Ovary (tissue), 3 donors: ENCODE data around the gene SRRT.

ENCODE experiments used
- EP300 ChIP-seq: sonication (generic); formaldehyde crosslinking; IDR thresholded peaks from one replicate; pipeline ENCODE4 v1.6.1; 2017; ENCODE audit warnings: antibody characterized with exemption
- POLR2A ChIP-seq: fragments of 450-650 bp; IDR thresholded peaks from one replicate; pipeline ENCODE4 v1.6.1; 2017; ENCODE audit warnings: antibody characterized with exemption, mild to moderate bottlenecking, moderate library complexity
- TF ChIP-seq, protein P1 (sequence below), 3 donors: fragments of 450-650 bp in 2 of 3; fragments of 200-600 bp in 1 of 3; IDR thresholded peaks; one replicate each; pipeline versions ENCODE4 v1.5.1 to v1.8.0; 2016 to 2022; ENCODE audit warnings: antibody characterized with exemption in 3 of 3, mild to moderate bottlenecking in 1 of 3
- donor health status: DM: no; HTN: no; CAD: no.

DNA sequence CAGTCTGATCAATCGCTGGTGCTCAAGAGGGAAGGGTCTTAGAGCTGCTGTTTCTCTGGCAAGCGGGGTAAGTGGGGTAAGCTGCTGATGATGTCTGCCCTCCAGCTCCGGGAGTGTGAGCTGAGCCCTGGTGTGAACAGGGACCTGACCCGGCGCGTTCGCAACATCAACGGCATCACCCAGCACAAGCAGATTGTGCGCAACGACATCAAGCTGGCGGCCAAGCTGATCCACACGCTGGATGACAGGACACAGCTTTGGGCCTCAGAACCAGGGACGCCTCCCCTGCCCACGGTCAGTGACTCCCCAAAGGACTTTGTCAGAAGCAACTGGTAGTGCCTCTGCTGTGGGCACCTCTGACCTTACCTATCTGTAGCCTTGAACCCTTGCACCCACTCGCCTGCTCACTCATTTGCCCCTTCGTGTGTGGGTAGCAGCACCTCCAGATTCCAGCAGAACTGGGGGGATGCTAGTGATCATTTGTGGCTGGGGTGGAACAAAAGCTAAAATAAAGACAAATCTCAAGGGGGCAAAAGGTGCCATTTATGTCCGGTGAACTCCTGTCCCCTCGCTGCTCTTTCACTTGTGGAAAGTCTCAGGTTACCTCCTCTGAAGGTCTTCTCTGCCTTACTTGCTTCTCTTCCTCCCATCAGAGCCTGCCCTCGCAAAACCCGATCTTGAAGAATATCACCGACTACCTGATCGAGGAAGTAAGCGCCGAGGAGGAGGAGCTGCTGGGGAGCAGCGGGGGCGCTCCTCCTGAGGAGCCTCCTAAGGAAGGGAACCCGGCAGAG is 11.4 kb downstream of the SRRT start:
- TF ChIP-seq, protein P1, sequence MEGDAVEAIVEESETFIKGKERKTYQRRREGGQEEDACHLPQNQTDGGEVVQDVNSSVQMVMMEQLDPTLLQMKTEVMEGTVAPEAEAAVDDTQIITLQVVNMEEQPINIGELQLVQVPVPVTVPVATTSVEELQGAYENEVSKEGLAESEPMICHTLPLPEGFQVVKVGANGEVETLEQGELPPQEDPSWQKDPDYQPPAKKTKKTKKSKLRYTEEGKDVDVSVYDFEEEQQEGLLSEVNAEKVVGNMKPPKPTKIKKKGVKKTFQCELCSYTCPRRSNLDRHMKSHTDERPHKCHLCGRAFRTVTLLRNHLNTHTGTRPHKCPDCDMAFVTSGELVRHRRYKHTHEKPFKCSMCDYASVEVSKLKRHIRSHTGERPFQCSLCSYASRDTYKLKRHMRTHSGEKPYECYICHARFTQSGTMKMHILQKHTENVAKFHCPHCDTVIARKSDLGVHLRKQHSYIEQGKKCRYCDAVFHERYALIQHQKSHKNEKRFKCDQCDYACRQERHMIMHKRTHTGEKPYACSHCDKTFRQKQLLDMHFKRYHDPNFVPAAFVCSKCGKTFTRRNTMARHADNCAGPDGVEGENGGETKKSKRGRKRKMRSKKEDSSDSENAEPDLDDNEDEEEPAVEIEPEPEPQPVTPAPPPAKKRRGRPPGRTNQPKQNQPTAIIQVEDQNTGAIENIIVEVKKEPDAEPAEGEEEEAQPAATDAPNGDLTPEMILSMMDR (IDR thresholded peaks at IDR 0.05) = no peak
- TF ChIP-seq POLR2A (no peak), EP300 (no peak)
